Epithelial cell of proximal tubule (primary cell): ENCODE measurements around the gene ACAT2. TPM values are rescaled to one million over a fixed set of nuclear protein-coding genes. Genes with fewer than 3 reads are reported as not detected.

Experiments used
- DNase-seq: peaks from one replicate; pipeline ENCODE4 v3.0.0-alpha.2; 2011; ENCODE audit warnings: low read depth
- H3K4me3 ChIP-seq: 2 replicates; pipeline ENCODE4 v1.5.1; 2011; ENCODE audit warnings: low read depth, mild to moderate bottlenecking, low read length
- total RNA-seq: library from RNA; depleted of rRNA; stranded (reverse); fragments of >200 nt; gene quantifications from 2 replicates; pipeline ENCODE4 v1.2.3, GENCODE V29; 2015
- TF ChIP-seq, protein P1 (sequence below): conservative IDR thresholded peaks from 2 replicates; pipeline ENCODE4 v1.5.1; 2012; ENCODE audit warnings: low read depth, mild to moderate bottlenecking, low read length

The ACAT2 gene
- total RNA-seq, 1 donor from 2014 or later: 38.3 TPM

DNA sequence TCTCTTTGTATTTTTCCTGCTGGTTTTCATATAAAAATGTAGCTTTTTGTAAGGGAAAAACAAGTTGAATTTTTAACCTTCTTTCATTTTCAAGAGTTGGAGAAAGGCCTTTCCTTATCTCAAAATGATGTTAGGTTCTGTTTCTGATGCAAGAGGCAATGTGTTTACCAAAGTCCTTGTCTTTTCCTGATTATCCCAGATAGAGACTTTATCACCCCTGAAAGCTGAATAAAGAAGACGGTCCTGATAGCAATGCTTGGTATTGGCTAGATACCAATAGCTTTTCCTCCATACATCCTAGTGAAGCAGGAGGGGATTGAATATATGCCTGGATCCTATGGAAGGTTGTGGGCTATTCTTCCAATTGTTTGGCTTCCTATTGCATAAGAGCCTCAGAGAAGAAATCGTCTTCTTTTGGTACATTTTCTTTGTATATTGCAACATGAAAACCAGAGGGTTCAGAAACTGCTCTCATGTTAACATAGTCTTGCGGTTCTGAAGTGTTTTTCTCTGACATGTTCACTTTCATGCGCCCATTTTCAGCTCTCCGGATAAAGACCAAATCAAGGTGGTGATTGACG lies 43.7 kb downstream of the ACAT2 start:
- no peak for DNase-seq
- TF ChIP-seq, protein P1, sequence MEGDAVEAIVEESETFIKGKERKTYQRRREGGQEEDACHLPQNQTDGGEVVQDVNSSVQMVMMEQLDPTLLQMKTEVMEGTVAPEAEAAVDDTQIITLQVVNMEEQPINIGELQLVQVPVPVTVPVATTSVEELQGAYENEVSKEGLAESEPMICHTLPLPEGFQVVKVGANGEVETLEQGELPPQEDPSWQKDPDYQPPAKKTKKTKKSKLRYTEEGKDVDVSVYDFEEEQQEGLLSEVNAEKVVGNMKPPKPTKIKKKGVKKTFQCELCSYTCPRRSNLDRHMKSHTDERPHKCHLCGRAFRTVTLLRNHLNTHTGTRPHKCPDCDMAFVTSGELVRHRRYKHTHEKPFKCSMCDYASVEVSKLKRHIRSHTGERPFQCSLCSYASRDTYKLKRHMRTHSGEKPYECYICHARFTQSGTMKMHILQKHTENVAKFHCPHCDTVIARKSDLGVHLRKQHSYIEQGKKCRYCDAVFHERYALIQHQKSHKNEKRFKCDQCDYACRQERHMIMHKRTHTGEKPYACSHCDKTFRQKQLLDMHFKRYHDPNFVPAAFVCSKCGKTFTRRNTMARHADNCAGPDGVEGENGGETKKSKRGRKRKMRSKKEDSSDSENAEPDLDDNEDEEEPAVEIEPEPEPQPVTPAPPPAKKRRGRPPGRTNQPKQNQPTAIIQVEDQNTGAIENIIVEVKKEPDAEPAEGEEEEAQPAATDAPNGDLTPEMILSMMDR: no peak
- H3K4me3 ChIP-seq: no peak overlapping the region

DNA sequence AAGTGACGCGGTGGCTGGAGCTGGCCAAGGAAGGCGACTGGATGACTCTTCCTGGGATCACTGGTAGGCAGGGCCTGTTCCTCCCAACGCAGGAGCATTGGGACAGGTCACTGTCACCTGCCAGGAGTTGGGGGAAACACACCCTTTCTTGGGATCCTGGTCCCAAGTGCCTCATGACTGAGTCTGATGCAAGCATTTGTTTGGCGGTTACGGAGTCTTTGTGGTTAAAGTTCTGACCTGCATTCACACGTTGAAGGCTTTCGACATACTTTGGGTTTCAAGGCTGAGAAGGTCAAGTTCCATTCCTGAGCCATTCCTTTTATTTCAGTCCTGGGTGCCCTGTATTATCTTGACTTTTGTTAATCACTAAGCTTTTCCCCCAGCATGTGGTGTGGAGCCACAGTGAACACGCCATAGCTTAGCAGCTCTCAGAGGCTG lies 44.2 kb downstream of the ACAT2 start:
- H3K4me3 ChIP-seq: no peak overlapping the region
- no peak for DNase-seq
- TF ChIP-seq, protein P1: no peak

DNA sequence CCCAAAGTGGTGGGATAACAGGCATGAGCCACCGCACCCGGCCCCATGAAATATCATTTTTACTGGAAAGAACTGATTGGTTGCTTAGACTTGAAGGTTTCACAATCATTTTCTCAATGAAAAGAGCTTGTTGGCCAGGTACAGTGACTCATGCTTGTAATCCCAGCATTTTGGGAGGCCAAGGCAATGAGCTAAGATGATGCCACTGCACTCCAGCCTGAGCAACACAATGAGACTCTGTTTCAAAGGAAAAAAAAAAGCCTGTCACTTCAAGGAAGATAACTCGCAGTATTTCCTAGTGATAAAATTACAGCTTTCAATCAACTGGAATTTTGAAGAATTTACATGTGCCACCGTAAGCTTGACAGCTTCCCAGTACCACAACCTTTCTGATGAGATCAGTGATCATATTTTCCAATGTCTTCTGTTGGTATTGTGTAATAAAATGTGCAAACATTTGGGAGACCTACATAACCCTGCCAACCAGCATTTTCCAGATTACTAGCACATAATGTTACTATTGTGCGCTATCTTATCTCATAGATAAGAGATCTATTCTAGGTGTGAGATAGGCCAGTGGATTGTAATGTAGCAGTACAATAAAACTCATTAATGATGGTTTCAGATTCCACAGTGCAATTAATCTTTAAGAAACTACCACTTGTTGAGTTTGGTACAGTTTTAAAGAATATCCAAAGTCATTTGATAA lies 45.5 kb downstream of the ACAT2 start:
- TF ChIP-seq, protein P1: no peak
- DNase-seq: no peak

GRCh38 chr6:159808647-159809046 lies 46.8 kb downstream of the ACAT2 start:
- TF ChIP-seq, protein P1: no peak
- DNase-seq: no peak

More for the DNA sequence above, 45.5 kb downstream of the ACAT2 start:
- H3K4me3 ChIP-seq: no peak overlapping the region

GRCh38 chr6:159809149-159809548 lies 47.3 kb downstream of the ACAT2 start:
- DNase-seq: no peak
- TF ChIP-seq, protein P1: no peak
- no peak overlapping the region for H3K4me3 ChIP-seq

More at GRCh38 chr6:159808647-159809046, 46.8 kb downstream of the ACAT2 start:
- H3K4me3 ChIP-seq: no peak overlapping the region

DNA sequence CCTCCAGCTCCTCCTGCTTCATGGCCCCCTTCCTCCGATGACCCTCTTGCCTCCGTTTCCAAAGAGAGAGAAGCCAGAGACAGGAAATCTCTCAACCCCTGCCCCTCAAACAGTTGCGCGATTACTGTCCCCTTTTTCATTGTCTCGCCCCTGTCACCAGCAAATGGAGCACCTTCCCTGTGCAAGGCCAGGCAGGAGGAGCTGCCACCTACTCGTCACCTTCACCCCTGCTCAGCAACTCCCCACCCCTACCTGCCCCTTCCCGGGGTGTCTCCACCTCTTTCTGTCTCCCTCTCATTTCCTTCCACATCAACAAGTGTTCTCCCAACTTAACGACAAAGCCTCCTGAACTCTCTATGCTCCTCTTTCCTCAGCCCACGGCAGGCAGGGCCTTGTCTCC lies 51.9 kb downstream of the ACAT2 start:
- TF ChIP-seq, protein P1: no peak
- DNase-seq: no peak
- no peak overlapping the region for H3K4me3 ChIP-seq
